K562 (cell line): Measurements from ENCODE around the gene LY6G6F. TPM values are rescaled to one million over a fixed set of nuclear protein-coding genes. Genes with fewer than 3 reads are reported as not detected.

Source experiments
- ARID4B ChIP-seq: sonication (generic); formaldehyde crosslinking; IDR thresholded peaks from 2 replicates; pipeline ENCODE4 v1.8.0; 2022; ENCODE audit warnings: mild to moderate bottlenecking, missing genetic modification reagents
- ARNT ChIP-seq, 2 experiments: fragments of 450-650 bp; IDR thresholded peaks; 2 replicates each; pipeline ENCODE4 v1.6.1; 2016; ENCODE audit warnings: mild to moderate bottlenecking in 1 of 2
- CBFB ChIP-seq: sonication (generic); formaldehyde crosslinking; IDR thresholded peaks from 2 replicates; pipeline ENCODE4 v1.4.0; 2020; ENCODE audit warnings: mild to moderate bottlenecking, missing genetic modification reagents
- CSDE1 ChIP-seq, 2 experiments: fragments of 450-650 bp; IDR thresholded peaks; 2 replicates each; pipeline ENCODE4 v1.6.1; 2016; ENCODE audit warnings: mild to moderate bottlenecking in 1 of 2
- KAT8 ChIP-seq: fragments of 450-650 bp; IDR thresholded peaks from 2 replicates; pipeline ENCODE4 v1.6.1; 2016; ENCODE audit warnings: low read depth, mild to moderate bottlenecking
- KLF13 ChIP-seq: fragments of 450-650 bp; IDR thresholded peaks from 2 replicates; pipeline ENCODE4 v1.6.1; 2016; ENCODE audit warnings: missing genetic modification characterization, low read depth, mild to moderate bottlenecking, missing compliant biosample characterization, moderate library complexity, borderline replicate concordance
- MXI1 ChIP-seq: IDR thresholded peaks from 2 replicates; pipeline ENCODE4 v1.6.1; 2011; ENCODE audit warnings: low read depth, mild to moderate bottlenecking, improper control_type of control experiment, low read length
- NKRF ChIP-seq: fragments of 450-650 bp; IDR thresholded peaks from 2 replicates; pipeline ENCODE4 v1.6.1; 2016; ENCODE audit warnings: borderline replicate concordance
- SMAD2 ChIP-seq: fragments of 150-350 bp; IDR thresholded peaks from 2 replicates; pipeline ENCODE4 v1.6.1; 2014; ENCODE audit warnings: low read depth, mild to moderate bottlenecking, low read length
- TARDBP ChIP-seq: fragments of 450-650 bp; IDR thresholded peaks from 2 replicates; pipeline ENCODE4 v1.6.1; 2016
- TCF15 ChIP-seq: fragments of 250-450 bp; sonication (Bioruptor Pico); IDR thresholded peaks from 2 replicates; pipeline ENCODE4 v1.8.0; 2022; ENCODE audit warnings: moderate library complexity, mild to moderate bottlenecking, inconsistent platforms
- TEAD4 ChIP-seq, 2 experiments: sonication (generic) in 1 of 2; formaldehyde crosslinking in 1 of 2; IDR thresholded peaks; 2 replicates each; pipeline versions ENCODE4 v1.6.1 to v1.8.0; 2012 to 2022; ENCODE audit warnings: borderline replicate concordance in 1 of 2, inconsistent platforms in 1 of 2, low read length in 1 of 2, mild to moderate bottlenecking in 1 of 2, missing genetic modification reagents in 1 of 2
- YY1 ChIP-seq, 3 experiments: IDR thresholded peaks; 2 replicates each; pipeline ENCODE4 v1.6.1; 2011; ENCODE audit warnings: low read length in 2 of 3, mild to moderate bottlenecking in 2 of 3, moderate library complexity in 2 of 3, borderline replicate concordance in 1 of 3, control low read depth in 1 of 3, low read depth in 1 of 3; ENCODE audit not compliant: insufficient read depth in 3 of 3, insufficient replicate concordance in 2 of 3, control insufficient read depth in 1 of 3, insufficient read length in 1 of 3; ENCODE audit errors: extremely low read depth in 1 of 3
- ZNF134 ChIP-seq: fragments of 250-450 bp; sonication (Bioruptor Pico); conservative IDR thresholded peaks from 2 replicates; pipeline ENCODE4 v1.4.0; 2020
- ZNF3 ChIP-seq: fragments of 250-450 bp; sonication (Bioruptor Pico); IDR thresholded peaks from 2 replicates; pipeline ENCODE4 v1.5.0; 2021; ENCODE audit warnings: mild to moderate bottlenecking, moderate library complexity
- polyA plus RNA-seq, 8 experiments: library from polyadenylated mRNA; depleted of rRNA in 4 of 8; stranded (reverse) in 5 of 8; unstranded in 3 of 8; fragments of >200 nt; fragmentation: Nextera tagmentation in 2 of 8; fragmentation: Illumina TruSeq in 1 of 8; extraction: Ambion mirVana in 2 of 8; extraction: Trizol in 1 of 8; gene quantifications; 2 replicates each; pipeline versions ENCODE4 v1.2.1 to v1.2.3, GENCODE V29; 2011 to 2014; ENCODE audit warnings: inconsistent platforms in 1 of 8, missing spikeins in 1 of 8
- total RNA-seq, 7 experiments: library from RNA; depleted of rRNA in 6 of 7; stranded (reverse); fragments of >200 nt in 6 of 7; fragmentation: Illumina TruSeq in 2 of 7; extraction: Trizol in 2 of 7; gene quantifications; 2 replicates each; pipeline versions ENCODE4 v1.2.1 to v1.2.3, GENCODE V29; 2011 to 2021; ENCODE audit warnings: low replicate concordance in 1 of 7

LY6G6F gene
- total and polyA plus RNA-seq, 9 of the 15 experiments (the other 6 are each of a cell fraction or from before 2014, with no cell fraction given): 0.14 to 0.50 (median 0.28) TPM; not detected in 2

- TF ChIP-seq ARID4B (CRISPR knock-in tag): peak; percentile 99
- TF ChIP-seq ARNT (IDR thresholded peaks at IDR 0.05): no peak
- no peak for TF ChIP-seq ZNF3
- peak; percentile 89 for TF ChIP-seq MXI1
- 0 out of 2 replicates have a peak, but pooled peaks have one; percentile 13 for TF ChIP-seq ZNF134 (CRISPR knock-in tag)
- TF ChIP-seq NKRF: peak; percentile 95
- TF ChIP-seq TARDBP: no peak
- no peak for TF ChIP-seq CSDE1 (IDR thresholded peaks at IDR 0.05)
- TF ChIP-seq YY1 (IDR thresholded peaks at IDR 0.05; ENCODE audit: borderline replicate concordance in 1 of 3, control insufficient read depth in 1 of 3, extremely low read depth in 1 of 3, insufficient read depth in 3 of 3, insufficient read length in 1 of 3, insufficient replicate concordance in 2 of 3, low read depth in 1 of 3, low read length in 2 of 3): peak in 2 of 3 experiments; percentile 72 to 96
- no peak for TF ChIP-seq SMAD2
- peak; percentile 85; the same call in 1 of the 2 replicates for TF ChIP-seq CBFB (CRISPR knock-in tag)
- TF ChIP-seq KAT8: no peak
- TF ChIP-seq TCF15: peak; percentile 88; the same call in 1 of the 2 replicates
- peak; percentile 69 for TF ChIP-seq KLF13 (tag)
- TF ChIP-seq TEAD4 (IDR thresholded peaks at IDR 0.05; ENCODE audit: low read length): peak; percentile 56; the same call in 1 of the 2 replicates
- TF ChIP-seq TEAD4 (CRISPR knock-in tag; IDR thresholded peaks at IDR 0.05; ENCODE audit: borderline replicate concordance): peak; percentile 92; the same call in 1 of the 2 replicates
Observed at GRCh38 chr6:31739639-31740396, 33.2 kb downstream of the LY6G6F start, which contains the start of gene MSH5 (continued).
